NCI-H526 treated with DMSO at 0.1 percent for 48 hours (cell line): ENCODE data around the gene DAP3.
"Not testable (repeated sequence)": the region's sequence is repeated elsewhere in the genome, so short reads cannot be mapped to it uniquely, and the experiment has no call there.

Experiments
- DNase-seq: peaks from one replicate; lab custom pipeline; 2025; lab: John Stamatoyannopoulos, UW

DAP3 gene

DNA sequence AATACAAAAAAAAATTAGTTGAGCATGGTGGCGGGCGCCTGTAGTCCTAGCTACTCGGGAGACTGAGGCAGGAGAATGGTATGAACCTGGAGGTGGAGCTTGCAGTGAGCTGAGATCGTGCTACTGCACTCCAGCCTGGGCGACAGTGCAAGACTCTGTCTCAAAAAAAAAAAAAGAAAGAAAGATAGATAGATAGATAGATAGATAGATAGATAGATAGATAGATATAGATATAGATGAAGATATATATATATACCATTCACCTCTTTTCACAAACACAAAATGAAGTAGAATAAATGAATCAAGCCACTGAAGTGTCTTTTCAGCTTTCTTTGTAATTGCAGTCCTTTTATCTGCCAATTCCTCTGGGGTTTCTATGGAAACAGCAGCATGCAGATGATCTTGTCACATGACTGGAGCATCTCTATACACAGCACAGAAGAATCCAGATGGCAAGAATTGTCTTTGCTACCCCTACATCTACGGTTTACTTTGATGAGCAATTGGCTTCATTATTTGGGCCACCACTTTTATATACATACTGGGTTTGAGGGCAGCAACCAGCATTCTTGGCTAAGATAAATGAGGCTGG is 29.7 kb downstream of the DAP3 start:
- DNase-seq: not testable (repeated sequence)

GRCh38 chr1:155719703-155720102 is 30.8 kb downstream of the DAP3 start:
- DNase-seq: no peak

- no peak for DNase-seq
These were observed 36.3 kb downstream of the DAP3 start for GRCh38 chr1:155725142-155725541.

DNA sequence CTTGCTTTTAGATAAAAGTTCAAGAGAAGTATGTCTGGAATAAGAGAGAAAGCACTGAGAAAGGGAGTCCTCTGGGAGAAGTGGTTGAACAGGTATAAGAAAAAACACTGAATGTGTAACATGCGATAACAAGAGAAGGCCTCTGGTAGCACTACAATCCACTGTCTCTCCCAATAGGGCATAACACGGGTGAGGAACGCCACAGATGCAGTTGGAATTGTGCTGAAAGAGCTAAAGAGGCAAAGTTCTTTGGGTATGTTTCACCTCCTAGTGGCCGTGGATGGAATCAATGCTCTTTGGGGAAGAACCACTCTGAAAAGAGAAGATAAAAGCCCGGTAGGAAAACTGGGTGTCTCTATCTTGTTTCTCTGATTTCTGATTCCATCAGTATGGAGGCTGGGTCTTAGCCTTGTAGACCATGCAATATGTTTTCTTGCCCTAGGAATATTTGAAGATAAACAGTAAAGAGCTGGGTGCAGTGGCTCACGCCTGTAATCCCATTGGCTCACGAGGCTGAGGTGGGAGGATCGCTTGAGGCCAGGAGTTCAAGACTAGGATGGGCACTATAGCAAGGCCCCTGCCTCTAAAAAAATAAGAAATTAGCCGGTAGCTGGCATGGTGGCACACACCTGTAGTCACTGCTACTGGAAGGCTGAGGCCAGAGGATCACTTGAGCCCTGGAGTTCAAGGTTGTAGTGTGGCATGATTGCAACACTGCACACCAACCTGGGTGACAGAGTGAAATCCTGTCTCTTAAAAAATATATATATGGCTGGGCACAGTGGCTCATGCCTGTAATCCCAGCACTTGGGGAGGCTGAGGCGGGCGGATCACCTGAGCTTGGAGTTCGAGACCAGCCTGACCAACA is 40.4 kb downstream of the DAP3 start:
- DNase-seq: peak; percentile 72

DNA sequence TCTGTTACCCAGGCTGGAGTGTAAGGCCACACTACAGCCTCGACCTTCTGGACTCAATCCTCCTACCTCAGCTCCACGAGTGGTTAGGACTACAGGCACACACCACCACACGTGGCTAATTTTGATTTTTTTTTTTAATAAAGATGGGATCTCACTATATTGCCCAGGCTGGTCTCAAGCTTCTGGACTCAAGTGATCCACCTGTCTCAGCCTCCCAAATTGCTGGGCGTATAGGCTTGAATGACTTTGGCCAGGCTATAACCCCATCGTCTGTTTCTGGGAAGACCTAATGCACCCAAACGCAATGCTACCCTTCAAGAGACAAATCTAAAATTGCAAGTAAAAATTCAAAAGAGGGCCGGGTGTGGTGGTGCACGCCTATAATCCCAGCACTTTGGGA is 52.1 kb downstream of the DAP3 start:
- DNase-seq: no peak

DNA sequence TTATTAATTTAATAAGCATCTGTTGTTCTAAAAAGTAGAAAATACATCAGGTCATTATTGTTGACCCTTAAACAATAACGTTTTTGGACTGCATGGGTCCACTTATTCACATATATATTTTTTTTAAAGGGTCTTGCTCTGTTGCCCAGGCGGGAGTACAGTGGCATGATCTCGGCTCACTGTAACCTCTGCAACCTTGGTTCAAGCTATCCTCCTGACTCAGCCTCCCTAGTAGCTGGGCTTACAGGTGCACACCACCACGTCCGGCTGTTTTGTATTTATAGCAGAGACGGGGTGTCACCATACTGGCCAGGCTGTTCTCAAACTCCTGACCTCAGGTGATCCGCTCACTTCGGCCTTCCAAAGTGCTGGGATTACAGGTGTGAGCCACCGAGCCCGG is 53.0 kb downstream of the DAP3 start:
- no peak for DNase-seq

DNA sequence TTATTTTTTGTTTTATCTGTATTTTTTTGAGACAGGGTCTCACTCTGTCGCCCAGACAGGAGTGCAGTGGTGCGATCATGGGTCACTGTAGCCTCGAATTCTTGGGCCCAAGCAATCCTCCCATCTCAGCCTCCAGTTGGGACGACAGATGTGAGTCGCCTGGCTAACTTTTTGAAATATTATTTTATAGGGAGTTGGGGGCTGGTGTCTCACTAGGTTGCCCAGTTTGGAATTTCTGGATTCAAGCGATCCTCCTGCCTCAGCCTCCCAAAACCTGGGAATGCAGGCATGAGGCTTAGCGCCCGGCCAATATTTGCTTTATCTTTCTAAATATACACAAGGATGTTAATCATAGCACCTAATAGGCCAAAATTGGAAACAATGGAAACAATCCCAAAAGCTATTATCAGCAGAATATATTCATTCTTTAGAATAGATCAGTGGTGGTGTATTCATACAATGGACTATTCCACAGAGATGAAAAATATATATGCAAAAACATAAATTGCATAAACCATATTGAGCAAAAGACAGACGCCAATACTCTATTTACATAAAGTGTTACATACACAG is 55.9 kb downstream of the DAP3 start:
- DNase-seq: no peak

GRCh38 chr1:155745284-155746228 is 56.7 kb downstream of the DAP3 start:
- DNase-seq: peak; percentile 99

DNA sequence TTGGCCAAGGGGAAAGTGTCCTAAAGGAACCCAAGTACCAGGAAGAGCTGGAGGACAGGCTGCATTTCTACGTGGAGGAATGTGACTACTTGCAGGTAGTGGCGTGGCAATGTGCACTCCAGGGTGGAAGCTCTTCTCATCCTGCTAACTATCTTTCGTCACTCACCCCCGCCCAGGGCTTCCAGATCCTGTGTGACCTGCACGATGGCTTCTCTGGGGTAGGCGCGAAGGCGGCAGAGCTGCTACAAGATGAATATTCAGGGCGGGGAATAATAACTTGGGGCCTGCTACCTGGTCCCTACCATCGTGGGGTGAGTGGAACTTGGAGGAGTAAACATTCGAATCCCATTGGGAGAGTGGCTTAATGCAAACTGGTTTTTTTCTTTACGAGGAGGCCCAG is 58.7 kb downstream of the DAP3 start:
- DNase-seq: not testable (repeated sequence)

DNA sequence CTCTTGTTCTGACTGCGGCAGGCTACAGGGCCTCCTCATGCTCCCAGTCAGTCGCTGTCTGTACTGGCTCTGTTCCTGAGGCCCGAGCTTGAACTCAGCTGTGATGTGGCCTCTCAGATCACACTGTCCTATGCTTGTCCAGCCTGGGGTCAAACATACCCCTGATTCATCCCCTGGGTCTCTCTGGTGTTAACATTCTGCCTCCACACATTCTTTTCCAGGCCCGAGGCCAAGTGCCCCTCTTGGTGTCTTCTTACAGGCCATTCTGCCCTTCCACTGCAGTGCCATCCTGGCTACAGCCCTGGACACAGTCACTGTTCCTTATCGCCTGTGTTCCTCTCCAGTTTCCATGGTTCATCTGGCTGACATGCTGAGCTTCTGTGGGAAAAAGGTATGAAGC is 59.2 kb downstream of the DAP3 start:
- DNase-seq: not testable (repeated sequence)

DNA sequence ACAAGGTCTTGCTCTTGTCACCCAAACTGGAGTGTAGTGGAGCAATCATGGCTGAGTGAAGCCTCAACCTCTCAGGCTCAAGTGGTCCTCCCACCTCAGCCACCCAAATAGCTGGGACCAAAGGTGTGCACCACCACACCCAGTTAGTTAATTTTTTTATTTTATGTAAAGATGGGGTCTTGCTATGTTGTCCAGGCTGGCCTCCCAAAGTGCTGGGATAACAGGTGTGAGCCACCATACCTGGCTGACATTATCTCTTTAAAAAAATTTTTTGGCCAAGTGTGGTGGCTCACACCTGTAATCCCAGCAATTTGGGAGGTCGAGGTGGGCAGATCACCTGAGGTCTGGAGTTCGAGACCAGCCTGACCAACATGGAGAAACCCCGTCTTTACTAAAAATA is 70.1 kb downstream of the DAP3 start:
- not testable (repeated sequence) for DNase-seq

DNA sequence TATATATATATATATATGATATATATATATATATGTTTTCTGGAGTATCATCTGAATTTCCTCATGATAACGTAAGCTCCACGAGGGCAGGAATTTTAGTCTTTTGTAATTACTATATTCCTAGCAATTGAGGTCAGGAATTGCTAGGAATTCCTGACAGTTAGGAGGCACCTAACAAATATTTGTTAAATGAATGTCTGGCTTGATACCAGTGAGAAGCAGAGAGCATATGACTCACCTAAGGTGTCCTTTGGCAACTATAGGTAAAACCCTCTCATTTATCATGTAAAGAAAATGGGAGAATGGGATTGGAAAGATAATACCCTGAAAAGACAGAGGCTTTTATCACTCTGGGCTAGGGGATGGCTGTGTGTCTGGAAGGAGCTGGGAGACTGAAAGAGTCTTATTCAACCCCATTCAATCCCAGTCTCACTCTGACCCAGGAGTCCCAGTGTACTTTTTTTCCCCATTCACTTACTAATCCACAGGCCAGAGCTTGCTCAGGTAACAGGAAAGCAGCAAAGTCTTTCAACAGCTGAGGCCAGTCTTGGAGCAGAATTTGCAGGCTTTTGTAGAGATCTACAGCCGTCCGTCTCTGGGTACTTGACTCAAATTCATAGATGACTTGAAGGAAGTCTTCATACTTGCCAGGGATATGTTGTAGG is 71.2 kb downstream of the DAP3 start:
- DNase-seq: no peak

- DNase-seq: no peak
These were observed 72.0 kb downstream of the DAP3 start for GRCh38 chr1:155760751-155761475.

DNA sequence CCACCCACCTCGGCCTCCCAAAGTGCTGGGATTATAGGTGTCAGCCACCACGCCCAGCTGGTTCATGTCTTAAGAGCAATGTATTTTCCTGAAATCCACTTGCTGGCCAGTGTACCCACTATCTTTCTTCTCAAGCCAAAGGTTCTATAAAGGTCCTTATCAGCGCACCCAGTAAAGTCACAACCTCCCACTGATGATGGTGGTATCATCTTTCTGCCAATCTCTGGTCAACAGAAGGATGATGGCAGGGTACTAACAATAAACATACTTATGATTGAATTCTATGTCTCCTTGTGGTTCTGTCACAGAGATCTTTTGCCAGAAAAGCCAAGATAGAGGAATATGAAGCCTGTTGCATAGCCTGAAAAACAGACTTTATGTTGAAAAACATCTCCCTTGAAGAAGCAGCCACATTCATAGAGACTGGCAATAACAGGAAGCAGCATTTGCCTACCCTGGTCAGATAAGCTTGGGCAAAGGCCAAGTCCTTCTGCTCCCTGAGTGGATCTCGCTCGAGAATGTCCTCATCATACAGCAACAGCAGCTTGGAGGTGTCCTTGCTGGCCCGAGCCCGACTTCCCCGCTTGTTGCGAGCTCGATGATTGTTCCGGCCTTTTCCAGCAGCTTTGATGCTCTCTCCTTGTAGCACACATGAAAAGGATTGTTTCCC is 73.0 kb downstream of the DAP3 start:
- DNase-seq: no peak

- DNase-seq: not testable (repeated sequence)
These were observed 74.4 kb downstream of the DAP3 start for GRCh38 chr1:155763090-155763815.

GRCh38 chr1:155763989-155764388 is 75.1 kb downstream of the DAP3 start:
- not testable (repeated sequence) for DNase-seq

GRCh38 chr1:155767399-155767989 is 78.6 kb downstream of the DAP3 start:
- not testable (repeated sequence) for DNase-seq

GRCh38 chr1:155769257-155769656 is 80.4 kb downstream of the DAP3 start:
- DNase-seq: no peak

- DNase-seq: no peak
These were observed 84.3 kb downstream of the DAP3 start for GRCh38 chr1:155773221-155773620.
